HG03064 (cell line): Measurements from ENCODE around the gene GPLD1.

Source experiments
- ATAC-seq: cut with Tn5 transposase; IDR thresholded peaks from one replicate; pipeline ENCODE4 v1.9.1; 2021; ENCODE audit warnings: low read depth; ENCODE audit not compliant: unreplicated experiment

Gene GPLD1

GRCh38 chr6:24501914-24502313 lies 12.5 kb upstream of the GPLD1 start:
- no peak for ATAC-seq

DNA sequence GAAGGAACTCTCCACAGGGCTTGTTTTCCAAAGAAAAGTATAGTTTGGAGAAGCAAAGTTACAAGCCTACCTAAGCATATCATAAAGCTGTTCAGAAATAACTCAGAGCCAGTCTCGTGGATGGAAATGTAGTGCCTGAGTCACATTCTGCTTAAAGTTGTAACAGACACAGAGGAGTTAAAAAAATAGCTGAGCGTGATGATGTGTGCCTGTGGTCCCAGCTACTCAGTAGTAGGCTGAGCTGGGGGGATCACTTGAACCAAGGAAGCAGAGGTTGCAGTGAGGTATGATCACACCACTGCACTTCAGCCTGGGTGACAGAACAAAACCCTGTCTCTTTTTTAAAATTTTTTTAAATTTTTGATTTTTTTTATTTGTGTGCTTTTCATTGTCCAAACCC lies 12.0 kb upstream of the GPLD1 start:
- ATAC-seq = no peak

GRCh38 chr6:24500683-24501082 lies 11.3 kb upstream of the GPLD1 start:
- no peak for ATAC-seq

DNA sequence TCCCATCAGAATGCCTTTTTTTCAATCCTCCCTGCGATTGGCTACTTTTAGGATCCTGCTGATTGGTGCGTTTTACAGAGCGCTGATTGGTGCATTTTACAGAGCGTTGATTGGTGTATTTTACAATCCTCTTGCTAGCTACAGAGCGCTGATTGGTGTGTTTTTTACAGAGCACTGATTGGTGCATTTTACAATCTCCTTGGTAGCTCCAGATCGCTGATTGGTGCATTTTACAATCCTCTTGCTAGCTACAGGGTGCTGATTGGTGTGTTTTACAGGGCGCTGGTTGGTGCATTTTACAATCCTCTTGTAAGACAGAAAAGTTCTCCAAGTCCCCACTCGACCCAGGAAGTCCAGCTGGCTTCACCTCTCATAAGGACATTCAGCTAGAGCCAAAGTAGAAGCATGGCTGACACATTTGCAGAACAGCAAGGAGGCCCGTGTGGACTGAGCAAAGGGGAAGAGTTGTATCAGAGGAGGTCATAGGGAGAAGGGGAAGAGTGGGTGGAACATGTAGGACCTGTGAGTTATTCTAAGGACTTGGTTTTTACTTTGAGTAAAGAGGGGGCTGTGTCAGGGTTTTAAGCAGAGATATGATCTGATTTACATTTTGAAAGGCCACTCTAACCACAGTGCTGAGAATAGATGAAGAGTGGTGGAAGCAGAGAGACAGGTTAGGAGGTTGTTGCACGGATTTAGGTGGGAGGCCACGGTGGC lies 8.0 kb upstream of the GPLD1 start:
- ATAC-seq = no peak

DNA sequence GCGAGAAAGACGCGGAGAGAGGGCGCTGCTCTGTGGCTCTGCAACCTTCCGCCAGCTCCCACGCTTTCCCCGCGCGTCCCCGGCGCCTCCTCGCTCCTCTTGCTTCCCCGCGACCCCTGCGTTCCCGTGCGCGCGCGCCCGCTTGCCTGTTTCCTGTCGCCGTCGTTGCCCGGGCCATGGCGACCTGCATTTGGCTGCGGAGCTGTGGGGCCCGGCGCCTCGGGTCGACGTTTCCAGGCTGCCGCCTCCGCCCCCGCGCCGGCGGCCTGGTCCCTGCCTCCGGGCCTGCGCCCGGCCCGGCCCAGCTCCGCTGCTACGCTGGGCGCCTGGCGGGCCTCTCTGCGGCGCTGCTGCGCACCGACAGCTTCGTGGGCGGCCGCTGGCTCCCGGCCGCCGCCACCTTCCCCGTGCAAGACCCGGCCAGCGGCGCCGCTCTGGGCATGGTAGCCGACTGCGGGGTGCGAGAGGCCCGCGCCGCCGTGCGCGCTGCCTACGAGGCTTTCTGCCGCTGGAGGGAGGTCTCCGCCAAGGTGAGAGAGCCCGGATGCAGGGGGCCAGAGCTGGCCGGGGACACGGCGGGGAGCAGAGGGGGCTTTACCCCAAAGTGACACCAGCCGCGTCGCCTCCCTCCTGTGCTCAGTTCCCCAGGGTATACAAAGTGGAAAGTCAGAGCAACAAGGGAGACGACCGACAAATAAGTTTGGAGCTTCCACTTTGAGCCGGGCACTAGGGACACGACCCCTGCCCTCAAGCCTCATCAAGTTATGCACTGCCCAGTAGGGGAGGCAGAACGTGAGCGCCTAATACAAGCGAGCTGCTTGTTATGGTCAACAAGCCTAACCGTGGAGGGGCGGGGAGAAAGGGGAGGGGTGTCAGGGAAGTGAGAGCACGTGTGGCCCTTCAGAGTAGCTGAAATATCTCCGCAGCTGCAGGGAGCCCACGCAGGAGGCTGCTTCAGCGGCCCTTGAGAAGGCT lies 5.7 kb upstream of the GPLD1 start, which contains the start of gene ALDH5A1:
ALDH5A1 (plus strand) TSS at position 149 of the 975 bp plus-strand sequence; CDS start at position 177, 28 bp downstream.
- peak; percentile 69 for ATAC-seq

DNA sequence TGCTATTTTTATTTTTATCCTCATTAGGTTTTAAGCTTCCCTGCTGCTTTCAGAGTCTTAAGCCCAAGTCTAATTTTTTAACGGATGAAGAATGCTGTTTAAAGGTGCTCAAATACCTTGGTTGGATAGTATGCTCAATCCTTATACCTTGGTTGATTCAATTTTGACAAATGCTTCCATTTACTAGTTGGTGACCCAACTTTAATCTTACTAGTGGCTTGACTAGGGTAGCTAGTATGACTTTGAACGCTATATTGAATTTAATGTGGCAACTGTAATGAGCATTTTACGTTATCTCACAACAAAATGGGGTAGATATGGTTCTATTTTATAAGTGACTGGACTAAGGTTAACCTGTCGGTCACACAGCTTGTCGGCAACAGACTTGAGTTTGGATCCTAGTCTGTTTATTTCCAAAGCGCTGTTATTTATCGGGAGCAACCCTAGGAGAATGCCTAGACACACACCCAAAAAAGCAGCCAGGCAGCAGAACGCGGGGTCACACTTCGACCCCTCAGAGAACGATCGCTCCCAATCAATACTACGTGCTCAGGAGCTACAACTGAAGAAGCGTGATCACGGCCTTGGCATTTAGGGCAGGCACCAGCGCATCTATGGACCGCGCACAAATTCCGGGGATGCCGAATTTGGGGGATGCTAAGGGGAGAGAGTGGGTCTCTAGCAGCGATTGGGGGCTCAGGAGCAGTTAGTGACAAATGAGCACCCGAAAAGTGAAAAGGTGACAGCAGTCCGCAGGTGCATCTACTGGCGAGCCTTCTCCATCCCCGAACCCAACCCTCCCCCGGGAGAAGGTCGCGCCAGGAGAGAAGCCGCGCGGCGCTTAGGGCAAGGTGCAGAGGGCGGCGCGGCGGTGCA lies 4.8 kb upstream of the GPLD1 start:
- peak; percentile 4 for ATAC-seq

DNA sequence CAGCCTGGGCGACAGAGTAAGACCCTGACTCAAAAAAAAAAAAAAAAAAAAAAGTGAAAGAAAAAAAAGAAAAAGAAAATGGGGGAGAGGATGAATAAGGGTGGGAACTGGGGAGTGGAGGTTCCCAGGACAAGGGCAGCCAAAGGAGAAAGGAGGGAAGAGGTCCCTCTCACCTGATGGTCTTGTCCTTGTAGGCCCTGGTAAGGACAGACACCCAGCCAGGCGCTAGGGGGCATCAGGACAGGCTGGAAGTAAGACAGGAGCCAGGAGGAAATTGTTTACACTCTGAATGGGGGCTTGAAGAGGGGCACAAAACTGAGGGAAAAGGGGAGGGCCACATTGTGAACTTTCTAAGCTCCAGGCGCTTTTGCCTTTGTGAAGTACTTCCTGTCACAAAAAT lies 3.1 kb upstream of the GPLD1 start:
- ATAC-seq = no peak

DNA sequence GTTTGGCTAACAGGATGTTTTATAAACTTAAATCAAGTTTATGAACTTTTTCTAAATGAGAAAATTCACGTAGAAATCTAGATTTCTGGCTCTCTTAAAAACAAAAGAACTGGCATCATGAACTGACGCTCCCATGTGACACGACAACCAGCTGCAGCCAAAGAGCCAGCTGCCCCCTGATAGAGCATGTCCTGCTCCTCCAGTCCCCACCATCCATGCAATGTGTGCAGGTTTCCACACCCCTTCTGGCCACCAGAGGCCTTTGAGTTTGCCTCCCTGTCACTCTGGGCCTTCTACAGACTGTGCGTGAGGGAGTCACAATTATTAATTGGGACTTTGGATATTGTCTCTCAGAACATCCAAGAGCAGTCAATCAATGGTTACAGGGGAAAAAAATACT lies 1.6 kb upstream of the GPLD1 start:
- no peak for ATAC-seq

GRCh38 chr6:24489881-24490280 lies 503 bp upstream of the GPLD1 start:
- ATAC-seq = no peak

DNA sequence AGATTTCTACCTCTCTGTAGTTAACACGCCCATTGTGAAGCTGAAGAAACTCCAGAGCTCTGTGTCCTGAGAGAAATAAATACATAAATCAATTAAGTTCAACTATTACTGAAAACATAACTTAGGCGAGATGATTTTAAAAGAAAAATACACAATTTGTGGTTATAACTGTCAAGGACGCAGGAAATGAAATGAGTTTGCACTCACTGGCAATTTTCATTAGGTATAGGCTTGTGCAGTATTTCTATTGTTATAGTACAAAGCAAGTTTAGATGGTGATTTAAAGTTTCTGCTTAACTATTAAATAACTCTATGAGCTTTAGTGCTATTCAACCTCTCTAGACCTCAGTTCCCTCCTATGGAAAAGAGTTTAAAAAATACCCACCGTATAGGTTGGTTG lies 3.3 kb downstream of the GPLD1 start:
- no peak for ATAC-seq

- no peak for ATAC-seq
These were observed 4.6 kb downstream of the GPLD1 start for GRCh38 chr6:24484657-24485323.

DNA sequence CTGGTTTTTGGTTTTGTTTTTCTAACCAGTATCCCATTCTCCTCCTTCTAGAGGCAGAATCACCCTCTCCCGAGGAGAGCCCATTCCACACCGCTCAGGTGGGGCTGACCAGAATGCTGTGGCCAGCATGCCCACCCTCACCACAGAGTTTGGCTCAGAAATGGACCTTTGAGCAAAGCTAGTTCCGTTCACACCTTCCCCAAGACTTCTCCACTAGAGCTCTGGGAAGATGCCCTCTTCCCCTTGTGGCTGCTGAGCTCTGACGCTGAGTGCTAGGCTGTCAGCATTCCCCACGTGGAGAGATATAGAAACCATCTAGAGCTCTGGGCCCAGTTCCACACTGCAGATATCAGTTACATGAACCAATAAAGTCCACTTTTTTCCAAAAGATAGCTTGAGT lies 7.9 kb downstream of the GPLD1 start:
- no peak for ATAC-seq

- ATAC-seq = no peak
These were observed 8.7 kb downstream of the GPLD1 start for GRCh38 chr6:24480705-24481104.

- ATAC-seq = no peak
These were observed 10.5 kb downstream of the GPLD1 start for GRCh38 chr6:24478903-24479302.

DNA sequence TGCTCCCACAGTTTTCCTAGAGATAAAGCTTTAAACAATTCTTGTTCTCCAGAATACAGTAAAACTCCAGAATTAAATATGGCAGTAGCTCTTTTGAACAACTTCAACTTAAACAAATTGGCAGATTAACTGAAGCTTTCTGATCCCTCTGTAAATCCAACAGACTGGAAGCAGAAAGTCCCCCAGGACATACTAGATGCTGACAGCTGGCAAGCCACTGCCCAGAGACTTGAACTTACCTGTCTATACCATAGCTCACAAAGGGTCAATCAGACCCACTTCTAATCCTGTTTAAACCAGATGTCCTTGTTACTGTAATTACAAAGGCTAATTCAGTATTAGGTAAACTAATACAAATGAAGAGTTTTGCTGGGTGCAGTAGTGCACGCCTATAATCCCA lies 12.3 kb downstream of the GPLD1 start:
- ATAC-seq = no peak

GRCh38 chr6:24476631-24477030 lies 12.7 kb downstream of the GPLD1 start:
- no peak for ATAC-seq

DNA sequence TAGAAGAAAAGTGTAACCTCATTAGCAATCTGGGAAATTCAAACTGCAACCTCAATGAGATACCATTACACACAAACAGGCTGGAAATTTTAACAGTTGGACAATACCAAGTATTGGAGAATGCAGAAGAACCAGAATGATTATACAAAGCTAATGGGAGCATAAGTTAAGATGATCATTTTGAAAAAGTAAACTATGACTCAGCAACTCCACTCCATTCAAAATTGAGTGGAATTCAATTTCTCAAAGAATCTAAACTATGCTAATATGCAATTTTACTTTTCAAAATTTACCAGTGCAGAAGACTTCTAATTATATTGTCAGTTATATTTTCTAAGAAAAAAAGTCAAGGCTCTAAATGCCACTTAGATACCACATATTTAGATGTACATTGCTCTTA lies 17.2 kb downstream of the GPLD1 start:
- no peak for ATAC-seq

GRCh38 chr6:24469811-24470210 lies 19.6 kb downstream of the GPLD1 start:
- ATAC-seq = no peak

- ATAC-seq = no peak
These were observed 24.9 kb downstream of the GPLD1 start for GRCh38 chr6:24464253-24465038.
